Measurements from ENCODE around the gene FBXW11. TPM values are rescaled to one million over a fixed set of nuclear protein-coding genes. Genes with fewer than 3 reads are reported as not detected.

FBXW11 gene
- total and polyA plus RNA-seq, 2 of the 8 experiments (the other 6 are each of a cell fraction or from before 2014, with no cell fraction given) = 45.0 to 75.6 TPM

DNA sequence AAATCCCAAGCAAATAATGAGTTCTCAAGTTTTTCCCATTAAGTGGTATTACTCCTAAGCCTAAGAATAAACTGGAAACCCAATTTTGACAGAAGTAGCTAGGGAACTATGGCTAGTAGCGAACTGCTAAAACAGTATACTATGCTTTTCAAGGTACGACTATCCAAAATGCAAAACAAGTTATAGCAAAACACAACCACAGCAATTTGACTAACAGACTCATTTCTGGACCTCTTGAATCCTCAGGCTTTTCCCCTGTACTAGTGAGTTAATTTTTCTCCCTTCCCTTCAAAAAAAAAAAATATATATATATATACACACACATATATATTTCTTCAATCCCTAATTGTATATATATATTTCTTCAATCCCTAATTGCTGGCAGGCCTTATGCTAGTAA, 7.3 kb downstream of the FBXW11 start:
- peak overlapping the region in 1 of 2 experiments; percentile 31; a peak in 1 of 4 replicates for H3K4me2 ChIP-seq (ENCODE audit: insufficient read depth in 1 of 2, low read depth in 2 of 2, low read length in 2 of 2)
- no peak overlapping the region for H3K14ac ChIP-seq (ENCODE audit: insufficient read length)
- no peaks in the 10 kb centered on the region for H3K27me3 ChIP-seq (replicated peaks in 1 of 4; ENCODE audit: control insufficient read depth in 3 of 4, extremely low read depth in 1 of 4, insufficient read depth in 3 of 4, low read length in 3 of 4)
- FAIRE-seq = no peak
- no peak overlapping the region for H2BK12ac ChIP-seq (ENCODE audit: low read depth, low read length)
- H3K79me1 ChIP-seq (ENCODE audit: low read depth, low read length) = peaks cover 2% of the 10 kb centered on the region
- ChIA-PET CTCF (ENCODE audit: partially characterized antibody) (interaction anchor here (0.9 to 1.9 kb wide), 5 partner anchors 13 to 87 kb away, joined by 3 to 6 read pairs (median 5); no protein-coding TSS in a partner anchor), POLR2A (ENCODE audit: partially characterized antibody) (interaction anchor here (2.0 to 4.5 kb wide), 2 partner anchors 9 to 11 kb away, joined by 8 to 31 read pairs; partner anchors contain the start of gene FBXW11)
- no peaks in the 10 kb centered on the region for H3K9me3 ChIP-seq (ENCODE audit: insufficient read depth in 2 of 2, low read depth in 1 of 2, low read length in 1 of 2)
- H3K4me1 ChIP-seq (replicated peaks in 1 of 4; ENCODE audit: control insufficient read depth in 3 of 4, insufficient read depth in 4 of 4, low read length in 3 of 4) = peaks cover 5 to 42% (median 25%) of the 10 kb centered on the region in 4 experiments; a peak in 5 of 7 replicates
- H3K23me2 ChIP-seq (ENCODE audit: low read depth, low read length) = no peaks in the 10 kb centered on the region; the same call in 1 of the 2 replicates
- H4K5ac ChIP-seq (ENCODE audit: insufficient read length, low read depth, low read length) = peak overlapping the region; percentile 2
- no peak overlapping the region for H4K8ac ChIP-seq (ENCODE audit: extremely low read depth, insufficient read depth, low read length)
- no peak overlapping the region for H3K27ac ChIP-seq (ENCODE audit: low read depth, low read length)
- no peak overlapping the region for H2BK20ac ChIP-seq (ENCODE audit: low read length)
- H3K23ac ChIP-seq (ENCODE audit: insufficient read length) = no peak overlapping the region
- no peak for DNase-seq (ENCODE audit: low read depth in 1 of 2, low spot score in 2 of 2)
- no peak overlapping the region for H2BK120ac ChIP-seq (replicated peaks; ENCODE audit: low read depth, low read length)
- H4K91ac ChIP-seq (replicated peaks; ENCODE audit: insufficient read length, low read length) = no peak overlapping the region
- H2AFZ ChIP-seq (ENCODE audit: low read length) = no peak overlapping the region
- H3K4me3 ChIP-seq (ENCODE audit: extremely low read depth in 1 of 4, insufficient read depth in 2 of 4, low read depth in 3 of 4, low read length in 4 of 4) = no peak overlapping the region
- TF ChIP-seq POLR2A (IDR thresholded peaks at IDR 0.05; ENCODE audit: control extremely low read depth in 1 of 2, low read depth in 2 of 2, low read length in 2 of 2) (no peak), CBX5 (IDR thresholded peaks at IDR 0.05; ENCODE audit: low read depth, low read length) (no peak), CBX8 (IDR thresholded peaks at IDR 0.05; ENCODE audit: borderline replicate concordance, low read depth, low read length) (no peak), SRF (IDR thresholded peaks at IDR 0.05; ENCODE audit: low read depth, low read length) (no peak), SP1 (IDR thresholded peaks at IDR 0.05; ENCODE audit: low read depth, low read length) (no peak), GTF2F1 (IDR thresholded peaks at IDR 0.05; ENCODE audit: borderline replicate concordance, low read depth, low read length) (no peak), RFX5 (IDR thresholded peaks at IDR 0.05; ENCODE audit: borderline replicate concordance, low read depth, low read length) (no peak)
- 82% methylated on average over 2 of the region's 2 CpGs; no CpG with 5 or more reads in 1 of the 2 experiments for WGBS, 2 experiments (ENCODE audit: extremely low coverage in 1 of 2, insufficient coverage in 1 of 2, insufficient read length in 1 of 2, insufficient replicate concordance in 2 of 2, low coverage in 1 of 2, low lambda C conversion rate in 2 of 2, missing lambda C conversion rate in 1 of 2)
- H2BK5ac ChIP-seq (ENCODE audit: low read depth, low read length) = no peak overlapping the region
- H3K56ac ChIP-seq (replicated peaks; ENCODE audit: insufficient read length, low read depth, low read length) = no peak overlapping the region
- H2AK5ac ChIP-seq (ENCODE audit: low read depth, low read length) = no peak overlapping the region
- H3K4ac ChIP-seq (replicated peaks; ENCODE audit: insufficient read length, low read depth, low read length) = no peak overlapping the region
- H3K36me3 ChIP-seq (ENCODE audit: control insufficient read depth in 2 of 4, insufficient read depth in 4 of 4, low read length in 3 of 4) = peaks cover 0 to 8% (median 0%) of the 10 kb centered on the region in 4 experiments; a peak in 1 of 8 replicates
- H3K9ac ChIP-seq (replicated peaks in 1 of 4; ENCODE audit: extremely low read depth in 1 of 4, low read depth in 3 of 4, low read length in 3 of 4) = no peak overlapping the region
- H3K18ac ChIP-seq (ENCODE audit: extremely low read depth, low read length) = no peak overlapping the region
- H4K20me1 ChIP-seq (replicated peaks in 1 of 2; ENCODE audit: control insufficient read depth in 1 of 2, insufficient read depth in 2 of 2, low read length in 2 of 2) = peaks cover 26% of the 10 kb centered on the region in 2 experiments
- no peak overlapping the region for H2BK15ac ChIP-seq (ENCODE audit: low read length)
- H3K79me2 ChIP-seq (ENCODE audit: control insufficient read depth in 1 of 2, insufficient read depth in 2 of 2, low read length in 2 of 2) = peaks cover 63 to 99% of the 10 kb centered on the region in 2 experiments

Measured in H1 (cell line).